GM10248 (cell line): Measurements from ENCODE around the gene ATP2A3.

Experiments used
- CTCF ChIA-PET: fragments of 300-600 bp; sonication (Branson Sonifier 250); formaldehyde crosslinking; extraction: SDS; loops from one replicate; lab custom pipeline; 2021; ENCODE audit warnings: antibody characterized with exemption; lab: Yijun Ruan, JAX
- POLR2A ChIA-PET: fragments of 350-650 bp; sonication (Branson Sonifier 250); formaldehyde crosslinking; extraction: SDS; loops from one replicate; lab custom pipeline; 2020; ENCODE audit warnings: antibody characterized with exemption; lab: Yijun Ruan, JAX
- DNase-seq: peaks from one replicate; pipeline ENCODE4 v3.0.0; 2012; ENCODE audit errors: extremely low spot score
- TF ChIP-seq, protein P1 (sequence below): IDR thresholded peaks from 2 replicates; pipeline ENCODE4 v1.5.1; 2012; ENCODE audit warnings: mild to moderate bottlenecking, low read depth; ENCODE audit errors: extremely low read depth, missing control alignments, control extremely low read depth

Gene ATP2A3

DNA sequence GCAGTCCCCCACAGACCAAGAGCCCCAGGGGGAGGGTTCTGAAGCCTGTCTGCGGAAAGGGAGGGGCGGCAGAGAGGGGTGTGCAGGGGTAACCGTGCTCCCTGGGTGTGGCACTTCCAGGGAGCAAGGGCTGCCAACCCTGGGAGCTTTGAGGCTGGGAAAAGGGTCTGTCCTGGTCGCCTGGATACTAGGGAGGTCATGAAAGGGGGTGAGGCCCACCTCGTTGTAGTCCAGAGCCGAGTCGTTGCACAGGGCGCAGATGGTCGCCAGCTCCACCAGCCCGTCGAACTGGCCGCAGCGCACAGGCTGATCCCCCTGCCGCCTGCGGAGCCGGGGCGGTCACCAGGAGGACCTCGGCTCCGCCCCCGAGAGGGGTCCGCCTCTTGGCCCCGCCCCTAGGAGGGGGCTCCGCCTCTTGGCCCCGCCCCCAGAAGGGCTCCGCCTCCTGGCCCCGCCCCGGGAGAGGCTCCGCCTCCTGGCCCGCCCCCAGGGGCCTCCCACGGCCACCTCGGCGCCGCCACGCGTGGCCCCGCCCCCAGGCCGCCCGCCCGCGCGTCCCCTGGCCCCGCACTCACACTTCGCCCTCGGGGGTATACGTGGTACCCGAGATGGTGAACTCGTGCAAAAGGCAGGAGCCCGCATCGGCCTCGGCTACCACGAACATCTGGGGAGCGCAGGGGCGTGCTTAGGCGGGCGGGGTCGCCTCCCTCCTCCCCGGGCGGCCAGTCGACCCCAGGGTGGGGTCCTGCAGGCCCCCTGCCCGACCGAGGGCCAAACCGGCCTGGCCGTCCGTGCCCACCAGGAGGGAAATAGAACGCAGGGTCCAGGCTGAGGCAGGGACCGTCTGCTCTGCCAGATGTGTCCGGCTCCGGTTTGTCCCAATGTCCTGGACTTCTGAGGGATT lies 19.5 kb downstream of the ATP2A3 start:
- DNase-seq = peak; percentile 58
- POLR2A ChIA-PET = no interaction called here
- CTCF ChIA-PET = interaction anchor here (0.9 kb wide), 1 partner anchor 9 kb away, joined by 3 read pairs; no protein-coding TSS in a partner anchor
- TF ChIP-seq, protein P1, sequence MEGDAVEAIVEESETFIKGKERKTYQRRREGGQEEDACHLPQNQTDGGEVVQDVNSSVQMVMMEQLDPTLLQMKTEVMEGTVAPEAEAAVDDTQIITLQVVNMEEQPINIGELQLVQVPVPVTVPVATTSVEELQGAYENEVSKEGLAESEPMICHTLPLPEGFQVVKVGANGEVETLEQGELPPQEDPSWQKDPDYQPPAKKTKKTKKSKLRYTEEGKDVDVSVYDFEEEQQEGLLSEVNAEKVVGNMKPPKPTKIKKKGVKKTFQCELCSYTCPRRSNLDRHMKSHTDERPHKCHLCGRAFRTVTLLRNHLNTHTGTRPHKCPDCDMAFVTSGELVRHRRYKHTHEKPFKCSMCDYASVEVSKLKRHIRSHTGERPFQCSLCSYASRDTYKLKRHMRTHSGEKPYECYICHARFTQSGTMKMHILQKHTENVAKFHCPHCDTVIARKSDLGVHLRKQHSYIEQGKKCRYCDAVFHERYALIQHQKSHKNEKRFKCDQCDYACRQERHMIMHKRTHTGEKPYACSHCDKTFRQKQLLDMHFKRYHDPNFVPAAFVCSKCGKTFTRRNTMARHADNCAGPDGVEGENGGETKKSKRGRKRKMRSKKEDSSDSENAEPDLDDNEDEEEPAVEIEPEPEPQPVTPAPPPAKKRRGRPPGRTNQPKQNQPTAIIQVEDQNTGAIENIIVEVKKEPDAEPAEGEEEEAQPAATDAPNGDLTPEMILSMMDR = no peak

DNA sequence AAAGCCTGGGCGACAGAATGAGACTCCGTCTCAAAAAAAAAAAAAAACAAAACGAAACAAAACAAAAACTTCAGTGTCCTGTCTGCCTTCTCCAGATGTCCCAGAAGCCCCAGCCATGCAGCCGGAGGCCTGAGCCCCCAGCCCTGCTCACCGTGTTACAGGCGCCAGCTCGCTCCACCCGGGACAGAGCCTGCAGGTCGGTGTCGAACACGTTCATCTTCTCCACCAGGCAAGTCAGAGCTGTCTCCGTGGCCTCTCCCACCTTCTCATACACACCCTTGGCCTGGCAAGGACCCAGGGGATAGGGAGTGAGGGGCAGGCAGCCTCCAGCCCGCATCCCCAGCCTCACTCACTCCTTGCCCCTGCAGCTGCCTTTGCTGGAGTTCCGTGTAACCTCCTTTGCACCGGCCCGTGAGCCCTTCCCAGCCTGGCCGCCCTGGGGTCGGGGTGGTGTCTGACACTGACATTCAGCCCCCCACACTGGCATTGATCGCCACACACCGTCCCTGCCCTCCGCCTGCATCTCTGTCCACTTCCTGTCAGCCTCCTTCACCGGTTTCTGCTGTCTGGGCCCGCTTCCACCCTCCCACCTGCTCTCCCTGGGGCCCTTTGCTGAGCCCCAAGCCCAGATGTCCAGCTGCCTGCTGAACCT lies 20.9 kb downstream of the ATP2A3 start:
- DNase-seq = no peak
- TF ChIP-seq, protein P1 = no peak
- ChIA-PET POLR2A (no interaction called here), CTCF (interaction anchor here (1.9 kb wide), 1 partner anchor 30 kb away, joined by 5 read pairs; no protein-coding TSS in a partner anchor)

DNA sequence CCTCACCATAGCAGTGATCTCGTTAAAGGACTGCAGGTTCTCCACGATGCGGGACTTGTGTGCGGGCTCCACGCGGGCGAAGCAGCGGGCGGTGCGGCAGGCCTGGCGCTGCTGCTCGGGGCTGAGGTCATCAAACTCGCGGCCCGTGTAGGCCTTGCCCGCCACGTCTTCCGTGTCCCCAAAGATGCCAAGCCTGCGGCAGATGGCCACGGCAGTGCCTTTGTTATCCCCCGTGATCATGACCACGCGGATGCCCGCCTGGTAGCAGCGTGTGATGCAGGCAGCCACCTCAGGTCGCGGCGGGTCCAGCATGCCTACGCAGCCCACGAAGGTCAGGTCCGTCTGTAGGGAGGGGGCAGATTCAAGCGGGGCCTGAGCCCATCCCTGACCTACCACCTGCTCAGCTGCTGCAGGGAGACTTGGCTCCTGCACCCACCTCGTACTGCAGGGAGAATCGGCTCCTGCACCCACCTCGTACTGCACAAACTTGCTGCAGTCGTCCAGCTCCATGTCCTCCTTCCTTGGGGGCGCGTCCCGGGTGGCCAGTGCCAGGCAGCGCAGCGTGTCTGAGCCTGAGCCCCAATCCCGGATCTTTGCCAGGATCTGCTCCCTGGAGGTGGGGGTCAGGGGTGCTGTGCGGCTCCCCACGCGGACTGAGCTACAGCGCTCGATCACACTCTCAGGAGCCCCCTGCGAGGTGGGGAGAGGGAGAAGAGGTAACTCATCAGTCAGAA lies 23.1 kb downstream of the ATP2A3 start:
- no peak for DNase-seq
- ChIA-PET CTCF (no interaction called here), POLR2A (no interaction called here)
- TF ChIP-seq, protein P1 = no peak

DNA sequence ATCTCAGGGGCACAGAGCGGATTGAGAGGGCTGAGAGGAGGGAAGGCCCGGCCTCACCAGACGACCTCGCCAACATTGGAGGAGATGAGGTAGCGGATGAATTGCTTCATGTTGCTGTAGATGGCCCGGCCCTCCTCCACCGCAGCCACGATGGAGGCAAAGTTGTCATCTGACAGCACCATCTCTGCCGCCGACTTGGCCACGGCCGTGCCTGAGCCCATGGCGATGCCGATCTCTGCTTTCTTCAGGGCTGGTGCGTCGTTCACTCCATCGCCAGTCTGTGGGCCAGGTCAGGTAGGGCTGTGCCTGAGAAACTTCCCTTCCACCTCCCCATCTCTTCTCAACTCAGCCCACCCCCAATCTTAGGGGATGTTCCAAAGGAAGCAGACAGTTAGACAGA lies 26.9 kb downstream of the ATP2A3 start:
- ChIA-PET CTCF (no interaction called here), POLR2A (no interaction called here)
- no peak for DNase-seq
- TF ChIP-seq, protein P1 = no peak

DNA sequence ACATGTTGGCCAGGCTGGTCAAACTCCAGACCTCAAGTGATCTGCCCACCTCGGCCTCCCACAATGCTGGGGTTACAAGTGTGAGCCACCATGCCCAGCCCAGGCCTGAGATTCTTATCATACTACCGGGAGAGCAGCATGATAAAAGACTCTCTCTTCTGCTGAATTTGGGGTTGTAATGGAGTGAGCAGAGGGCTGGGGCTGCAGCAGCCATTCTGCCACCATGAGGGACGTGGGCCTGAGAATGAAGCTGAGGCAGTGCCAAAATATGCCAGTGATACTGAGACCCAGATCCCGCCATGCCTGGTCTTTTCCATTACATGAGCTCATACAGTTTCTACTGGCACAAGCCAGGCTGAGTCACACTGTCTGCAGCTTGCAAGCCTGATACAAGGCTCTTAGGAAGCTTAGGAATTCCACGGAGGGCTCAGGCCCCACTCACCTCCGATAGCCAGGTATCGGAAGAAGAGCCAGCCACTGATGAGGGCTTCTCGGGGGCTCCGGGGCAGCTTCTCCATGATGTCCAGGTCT lies 28.3 kb downstream of the ATP2A3 start:
- TF ChIP-seq, protein P1 = no peak
- no peak for DNase-seq
- CTCF ChIA-PET = interaction anchor here (1.0 to 2.4 kb wide), 10 partner anchors 10 to 139 kb away, joined by 3 to 13 read pairs (median 3); no protein-coding TSS in a partner anchor
- POLR2A ChIA-PET = no interaction called here

DNA sequence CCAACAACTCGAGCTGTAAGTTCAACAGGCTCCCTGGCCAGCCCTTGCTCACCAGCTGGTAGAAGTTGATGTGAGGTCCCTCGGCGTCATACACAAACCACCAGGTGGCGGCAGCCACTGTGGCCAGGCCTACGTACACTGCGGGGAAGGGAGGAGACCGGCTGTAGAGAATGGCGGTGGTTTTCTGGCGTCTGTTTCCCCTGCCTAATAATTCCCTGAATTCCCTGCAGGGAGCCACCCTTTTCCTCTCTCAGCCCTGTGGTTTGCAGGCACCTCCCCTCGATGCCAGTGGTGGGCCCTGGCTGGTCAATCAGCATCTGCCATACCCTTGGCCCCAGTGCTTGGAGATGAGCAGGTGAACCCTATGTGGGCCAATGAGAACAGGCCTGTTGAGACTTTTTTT lies 29.1 kb downstream of the ATP2A3 start:
- TF ChIP-seq, protein P1 = peak; percentile 61
- ChIA-PET POLR2A (no interaction called here), CTCF (interaction anchor here (0.6 to 2.4 kb wide), 14 partner anchors 11 to 477 kb away, joined by 3 to 13 read pairs (median 4); no protein-coding TSS in a partner anchor)
- DNase-seq = peak; percentile 68
